HCT116 (cell line): Measurements from ENCODE around the gene TMTC1. TPM values are rescaled to one million over a fixed set of nuclear protein-coding genes. Genes with fewer than 3 reads are reported as not detected.

Experiments used
- ATAC-seq: fragments of 200-7000 bp; cut with Tn5 transposase; 2 replicates; pipeline ENCODE4 v1.9.1; 2020; ENCODE audit warnings: mild to moderate bottlenecking, moderate library complexity
- BruUV-seq: library from RNA; stranded (reverse); fragments of 400-500 nt; replicated peaks from 2 replicates; lab custom pipeline; 2021; lab: Mats Ljungman, UMichigan
- CTCF ChIA-PET: fragments of 300-600 bp; sonication (Branson Sonifier 250); formaldehyde crosslinking; loops from one replicate; lab custom pipeline; 2021; ENCODE audit warnings: antibody characterized with exemption; lab: Charles Lee
- POLR2A ChIA-PET: fragments of 300-600, 350-600 bp; sonication (Branson Sonifier 250); formaldehyde crosslinking; loops from one replicate; lab custom pipeline; 2021; ENCODE audit warnings: antibody characterized with exemption; lab: Charles Lee
- RAD21 ChIA-PET, 2 experiments: fragments of 300-600 bp; sonication (Branson Sonifier 250); formaldehyde crosslinking; loops; one replicate each; lab custom pipeline; 2023; ENCODE audit warnings: low total read pairs in 2 of 2; ENCODE audit not compliant: uncharacterized antibody in 2 of 2, unreplicated experiment in 2 of 2, low non-redundant PET in 1 of 2; lab: Charles Lee
- DNase-seq: peaks from one replicate; pipeline ENCODE4 v3.0.0-alpha.2; 2010; ENCODE audit warnings: low read depth, low spot score
- H2AFZ ChIP-seq: fragments of 200-600 bp; shearing (Covaris generic), sonication (generic); 2 replicates; pipeline ENCODE4 v1.6.1; 2017; ENCODE audit warnings: low read depth, mixed run types, mixed read lengths, antibody characterized with exemption, low read length; ENCODE audit not compliant: poor library complexity, severe bottlenecking
- H3K27ac ChIP-seq: 2 replicates; pipeline ENCODE4 v1.5.1; 2012; ENCODE audit warnings: low read depth, low read length
- H3K27me3 ChIP-seq: fragments of 200-600 bp; sonication (generic); 2 replicates; pipeline ENCODE4 v1.6.1; 2016; ENCODE audit warnings: mixed run types, low read length, mixed read lengths; ENCODE audit not compliant: insufficient read depth
- H3K36me3 ChIP-seq, 2 experiments: fragments of 200-500 bp in 1 of 2; fragments of 200-600 bp in 1 of 2; sonication (Bioruptor generic) in 1 of 2; sonication (generic) in 1 of 2; 2 replicates each; pipeline versions ENCODE4 v1.5.1 to v1.6.1; 2014 to 2016; ENCODE audit warnings: low read length in 2 of 2, inconsistent platforms in 1 of 2, mixed read lengths in 1 of 2, mixed run types in 1 of 2; ENCODE audit not compliant: insufficient read depth in 2 of 2, control insufficient read depth in 1 of 2
- H3K4me1 ChIP-seq, 2 experiments: fragments of 200-600 bp in 1 of 2; sonication (generic) in 1 of 2; 2 replicates each; pipeline versions ENCODE4 v1.5.1 to v1.6.1; 2012 to 2017; ENCODE audit warnings: low read length in 2 of 2, inconsistent platforms in 1 of 2, mild to moderate bottlenecking in 1 of 2, mixed read lengths in 1 of 2, mixed run types in 1 of 2, moderate library complexity in 1 of 2; ENCODE audit not compliant: insufficient read depth in 2 of 2, control insufficient read depth in 1 of 2
- H3K4me2 ChIP-seq: fragments of 200-600 bp; sonication (generic); 2 replicates; pipeline ENCODE4 v1.6.1; 2017; ENCODE audit warnings: mixed run types, low read length, mixed read lengths
- H3K4me3 ChIP-seq, 2 experiments: fragments of 200-600 bp in 1 of 2; sonication (generic) in 1 of 2; replicated peaks in 1 of 2; 2 replicates each; pipeline ENCODE4 v1.5.1; 2011 to 2016; ENCODE audit warnings: low read length in 2 of 2, control low read depth in 1 of 2, low read depth in 1 of 2, mild to moderate bottlenecking in 1 of 2, mixed read lengths in 1 of 2, mixed run types in 1 of 2
- H3K79me2 ChIP-seq: fragments of 200-600 bp; sonication (generic); 2 replicates; pipeline ENCODE4 v1.6.1; 2017; ENCODE audit warnings: mild to moderate bottlenecking, mixed run types, low read length, moderate library complexity, mixed read lengths; ENCODE audit not compliant: insufficient read depth
- H3K9ac ChIP-seq: fragments of 200-600 bp; sonication (generic); 2 replicates; pipeline ENCODE4 v1.6.1; 2016; ENCODE audit warnings: low read length, mixed read lengths
- H3K9me2 ChIP-seq: fragments of 200-600 bp; sonication (generic), shearing (Covaris generic); 2 replicates; pipeline ENCODE4 v1.6.1; 2017; ENCODE audit warnings: mixed run types, mild to moderate bottlenecking, moderate library complexity; ENCODE audit not compliant: insufficient read depth
- H3K9me3 ChIP-seq, 2 experiments: fragments of 200-500 bp in 1 of 2; fragments of 200-600 bp in 1 of 2; sonication (Bioruptor generic) in 1 of 2; sonication (generic) in 1 of 2; 2 replicates each; pipeline ENCODE4 v1.6.1; 2014 to 2017; ENCODE audit warnings: low read length in 2 of 2, mixed read lengths in 2 of 2, inconsistent platforms in 1 of 2, low read depth in 1 of 2, mild to moderate bottlenecking in 1 of 2, mixed run types in 1 of 2, moderate library complexity in 1 of 2; ENCODE audit not compliant: control insufficient read depth in 1 of 2, insufficient read depth in 1 of 2
- H4K20me1 ChIP-seq: fragments of 200-600 bp; sonication (generic), shearing (Covaris generic); 2 replicates; pipeline ENCODE4 v1.6.1; 2017; ENCODE audit warnings: mixed run types, mild to moderate bottlenecking, moderate library complexity; ENCODE audit not compliant: insufficient read depth
- CBX3 ChIP-seq: IDR thresholded peaks from 2 replicates; pipeline ENCODE4 v1.6.1; 2012; ENCODE audit warnings: low read depth
- EGR1 ChIP-seq: IDR thresholded peaks from 2 replicates; pipeline ENCODE4 v1.6.1; 2012; ENCODE audit warnings: low read depth
- EZH2 ChIP-seq: fragments of 200-600 bp; sonication (generic); IDR thresholded peaks from 2 replicates; pipeline ENCODE4 v1.6.1; 2017; ENCODE audit warnings: antibody characterized with exemption, mixed run types
- POLR2AphosphoS5 ChIP-seq: IDR thresholded peaks from 2 replicates; pipeline ENCODE4 v1.6.1; 2011; ENCODE audit warnings: mild to moderate bottlenecking, low read depth, low read length, moderate library complexity
- SIN3A ChIP-seq: IDR thresholded peaks from 2 replicates; pipeline ENCODE4 v1.6.1; 2012; ENCODE audit warnings: low read depth
- SP1 ChIP-seq: IDR thresholded peaks from 2 replicates; pipeline ENCODE4 v1.6.1; 2012; ENCODE audit warnings: low read depth
- TCF7L2 ChIP-seq: IDR thresholded peaks from 2 replicates; pipeline ENCODE4 v1.7.0; 2011; ENCODE audit warnings: borderline replicate concordance, inconsistent platforms; ENCODE audit not compliant: insufficient read depth, insufficient read length; ENCODE audit errors: extremely low read depth
- YY1 ChIP-seq: IDR thresholded peaks from 2 replicates; pipeline ENCODE4 v1.6.1; 2011; ENCODE audit warnings: low read length, low read depth, moderate library complexity, mild to moderate bottlenecking; ENCODE audit not compliant: insufficient replicate concordance; ENCODE audit errors: extremely low read depth
- ZNF274 ChIP-seq: fragments of 200-500 bp; sonication (Bioruptor generic); IDR thresholded peaks from 2 replicates; pipeline ENCODE4 v1.6.1; 2014; ENCODE audit warnings: mild to moderate bottlenecking, low read depth, low read length, inconsistent platforms
- intact Hi-C: fragments of 100-400 bp; cut with micrococcal nuclease; formaldehyde crosslinking; loops from 2 replicates; pipeline ENCODE4 v1.10.0; 2022
- total RNA-seq: library from RNA; stranded (reverse); gene quantifications from one replicate; pipeline ENCODE4 v1.2.1, GENCODE V29; 2021; ENCODE audit not compliant: unreplicated experiment
- TF ChIP-seq, protein P1 (sequence below): IDR thresholded peaks from 2 replicates; pipeline ENCODE4 v1.6.1; 2012; ENCODE audit warnings: low read depth
- TF ChIP-seq, protein P2 (sequence below), 3 experiments: fragments of 200-600 bp in 1 of 3; sonication (generic) in 1 of 3; IDR thresholded peaks in 2 of 3; conservative IDR thresholded peaks in 1 of 3; 2 replicates each; pipeline ENCODE4 v1.5.1; 2012 to 2017; ENCODE audit warnings: low read depth in 2 of 3, low read length in 2 of 3, antibody characterized with exemption in 1 of 3, borderline replicate concordance in 1 of 3, control low read depth in 1 of 3, mild to moderate bottlenecking in 1 of 3, mixed read lengths in 1 of 3, mixed run types in 1 of 3, moderate library complexity in 1 of 3; ENCODE audit not compliant: insufficient read depth in 1 of 3
- TF ChIP-seq, protein P3 (sequence below): IDR thresholded peaks from 2 replicates; pipeline ENCODE4 v1.6.1; 2012
- TF ChIP-seq, protein P4 (sequence below): IDR thresholded peaks from 2 replicates; pipeline ENCODE4 v1.6.1; 2011; ENCODE audit warnings: mild to moderate bottlenecking, low read length, moderate library complexity; ENCODE audit not compliant: insufficient replicate concordance; ENCODE audit errors: extremely low read depth

The TMTC1 gene
- total RNA-seq, 1 experiment from 2014 or later, result 2.0 TPM

DNA sequence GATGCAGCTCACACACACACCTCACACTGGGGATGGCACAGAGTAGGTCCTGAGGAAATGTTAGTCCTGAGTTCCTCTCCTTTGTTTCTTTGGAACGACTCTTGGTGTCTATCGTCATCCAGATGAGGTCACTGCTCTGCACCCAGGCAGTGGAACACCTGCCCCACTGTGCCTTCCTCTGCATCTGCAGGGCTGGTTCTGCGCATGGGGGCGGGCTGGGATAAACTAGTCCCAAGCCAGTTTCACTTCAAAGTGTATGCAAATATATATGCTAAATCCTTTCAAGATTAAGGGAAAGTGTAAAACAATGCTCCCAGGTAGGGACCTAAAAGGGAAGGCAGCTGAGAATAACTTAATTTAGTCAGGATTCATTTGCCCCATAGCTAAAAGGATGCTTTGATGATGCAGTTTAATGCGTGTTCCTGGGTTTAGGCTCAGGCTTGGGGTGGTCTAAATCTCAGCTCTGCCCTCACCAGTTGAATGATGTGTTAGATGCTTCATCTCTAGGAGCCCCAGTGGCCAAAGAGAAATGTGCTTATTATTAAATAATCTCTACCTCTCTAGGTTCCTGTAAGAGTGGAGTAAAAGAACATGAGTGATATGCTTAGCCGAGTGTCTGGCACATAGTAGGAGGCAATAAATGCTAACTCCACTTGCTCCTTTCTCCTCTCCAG lies 239.2 kb downstream of the TMTC1 start:
- Histone ChIP-seq H3K79me2 (no peaks in the 10 kb centered on the region), H3K27me3 (no peaks in the 10 kb centered on the region), H3K36me3 (no peaks in the 10 kb centered on the region), H3K27ac (no peak overlapping the region), H4K20me1 (no peaks in the 10 kb centered on the region), H3K9me3 (no peaks in the 10 kb centered on the region), H2AFZ (no peak overlapping the region)
- ChIA-PET POLR2A (no interaction called here), RAD21 (no interaction called here)
- BruUV-seq, result no TSS peak
- no peak for ATAC-seq
- TF ChIP-seq, protein P1, sequence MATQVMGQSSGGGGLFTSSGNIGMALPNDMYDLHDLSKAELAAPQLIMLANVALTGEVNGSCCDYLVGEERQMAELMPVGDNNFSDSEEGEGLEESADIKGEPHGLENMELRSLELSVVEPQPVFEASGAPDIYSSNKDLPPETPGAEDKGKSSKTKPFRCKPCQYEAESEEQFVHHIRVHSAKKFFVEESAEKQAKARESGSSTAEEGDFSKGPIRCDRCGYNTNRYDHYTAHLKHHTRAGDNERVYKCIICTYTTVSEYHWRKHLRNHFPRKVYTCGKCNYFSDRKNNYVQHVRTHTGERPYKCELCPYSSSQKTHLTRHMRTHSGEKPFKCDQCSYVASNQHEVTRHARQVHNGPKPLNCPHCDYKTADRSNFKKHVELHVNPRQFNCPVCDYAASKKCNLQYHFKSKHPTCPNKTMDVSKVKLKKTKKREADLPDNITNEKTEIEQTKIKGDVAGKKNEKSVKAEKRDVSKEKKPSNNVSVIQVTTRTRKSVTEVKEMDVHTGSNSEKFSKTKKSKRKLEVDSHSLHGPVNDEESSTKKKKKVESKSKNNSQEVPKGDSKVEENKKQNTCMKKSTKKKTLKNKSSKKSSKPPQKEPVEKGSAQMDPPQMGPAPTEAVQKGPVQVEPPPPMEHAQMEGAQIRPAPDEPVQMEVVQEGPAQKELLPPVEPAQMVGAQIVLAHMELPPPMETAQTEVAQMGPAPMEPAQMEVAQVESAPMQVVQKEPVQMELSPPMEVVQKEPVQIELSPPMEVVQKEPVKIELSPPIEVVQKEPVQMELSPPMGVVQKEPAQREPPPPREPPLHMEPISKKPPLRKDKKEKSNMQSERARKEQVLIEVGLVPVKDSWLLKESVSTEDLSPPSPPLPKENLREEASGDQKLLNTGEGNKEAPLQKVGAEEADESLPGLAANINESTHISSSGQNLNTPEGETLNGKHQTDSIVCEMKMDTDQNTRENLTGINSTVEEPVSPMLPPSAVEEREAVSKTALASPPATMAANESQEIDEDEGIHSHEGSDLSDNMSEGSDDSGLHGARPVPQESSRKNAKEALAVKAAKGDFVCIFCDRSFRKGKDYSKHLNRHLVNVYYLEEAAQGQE, result no peak
- no peak for TF ChIP-seq EGR1
- no peak for TF ChIP-seq POLR2AphosphoS5
- TF ChIP-seq SP1, result no peak
- no peak for TF ChIP-seq TCF7L2
- TF ChIP-seq EZH2, result no peak
- no peak for TF ChIP-seq YY1
- TF ChIP-seq, protein P2, sequence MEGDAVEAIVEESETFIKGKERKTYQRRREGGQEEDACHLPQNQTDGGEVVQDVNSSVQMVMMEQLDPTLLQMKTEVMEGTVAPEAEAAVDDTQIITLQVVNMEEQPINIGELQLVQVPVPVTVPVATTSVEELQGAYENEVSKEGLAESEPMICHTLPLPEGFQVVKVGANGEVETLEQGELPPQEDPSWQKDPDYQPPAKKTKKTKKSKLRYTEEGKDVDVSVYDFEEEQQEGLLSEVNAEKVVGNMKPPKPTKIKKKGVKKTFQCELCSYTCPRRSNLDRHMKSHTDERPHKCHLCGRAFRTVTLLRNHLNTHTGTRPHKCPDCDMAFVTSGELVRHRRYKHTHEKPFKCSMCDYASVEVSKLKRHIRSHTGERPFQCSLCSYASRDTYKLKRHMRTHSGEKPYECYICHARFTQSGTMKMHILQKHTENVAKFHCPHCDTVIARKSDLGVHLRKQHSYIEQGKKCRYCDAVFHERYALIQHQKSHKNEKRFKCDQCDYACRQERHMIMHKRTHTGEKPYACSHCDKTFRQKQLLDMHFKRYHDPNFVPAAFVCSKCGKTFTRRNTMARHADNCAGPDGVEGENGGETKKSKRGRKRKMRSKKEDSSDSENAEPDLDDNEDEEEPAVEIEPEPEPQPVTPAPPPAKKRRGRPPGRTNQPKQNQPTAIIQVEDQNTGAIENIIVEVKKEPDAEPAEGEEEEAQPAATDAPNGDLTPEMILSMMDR (IDR thresholded peaks at IDR 0.05 in 2 of 3, conservative IDR thresholded peaks at IDR 0.05 in 1 of 3; ENCODE audit: borderline replicate concordance in 1 of 3, insufficient read depth in 1 of 3, low read depth in 2 of 3, low read length in 2 of 3), result no peak
- TF ChIP-seq SIN3A, result no peak
- TF ChIP-seq, protein P3, sequence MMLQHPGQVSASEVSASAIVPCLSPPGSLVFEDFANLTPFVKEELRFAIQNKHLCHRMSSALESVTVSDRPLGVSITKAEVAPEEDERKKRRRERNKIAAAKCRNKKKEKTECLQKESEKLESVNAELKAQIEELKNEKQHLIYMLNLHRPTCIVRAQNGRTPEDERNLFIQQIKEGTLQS, result no peak
- no peak for TF ChIP-seq ZNF274
- TF ChIP-seq CBX3, result no peak
- TF ChIP-seq, protein P4, sequence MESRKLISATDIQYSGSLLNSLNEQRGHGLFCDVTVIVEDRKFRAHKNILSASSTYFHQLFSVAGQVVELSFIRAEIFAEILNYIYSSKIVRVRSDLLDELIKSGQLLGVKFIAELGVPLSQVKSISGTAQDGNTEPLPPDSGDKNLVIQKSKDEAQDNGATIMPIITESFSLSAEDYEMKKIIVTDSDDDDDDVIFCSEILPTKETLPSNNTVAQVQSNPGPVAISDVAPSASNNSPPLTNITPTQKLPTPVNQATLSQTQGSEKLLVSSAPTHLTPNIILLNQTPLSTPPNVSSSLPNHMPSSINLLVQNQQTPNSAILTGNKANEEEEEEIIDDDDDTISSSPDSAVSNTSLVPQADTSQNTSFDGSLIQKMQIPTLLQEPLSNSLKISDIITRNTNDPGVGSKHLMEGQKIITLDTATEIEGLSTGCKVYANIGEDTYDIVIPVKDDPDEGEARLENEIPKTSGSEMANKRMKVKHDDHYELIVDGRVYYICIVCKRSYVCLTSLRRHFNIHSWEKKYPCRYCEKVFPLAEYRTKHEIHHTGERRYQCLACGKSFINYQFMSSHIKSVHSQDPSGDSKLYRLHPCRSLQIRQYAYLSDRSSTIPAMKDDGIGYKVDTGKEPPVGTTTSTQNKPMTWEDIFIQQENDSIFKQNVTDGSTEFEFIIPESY, result no peak
- TF ChIP-seq, all 23 proteins: peak for 0
- Histone ChIP-seq H3K4me1 (no peaks in the 10 kb centered on the region), H3K4me2 (no peak overlapping the region), H3K4me3 (no peak overlapping the region), H3K9me2 (no peaks in the 10 kb centered on the region), H3K9ac (no peak overlapping the region)
- intact Hi-C loops, result no loop called here
- CTCF ChIA-PET, result interaction anchor here (0.6 kb wide), 1 partner anchor 116 kb away, joined by 3 read pairs; no protein-coding TSS in a partner anchor
- no peak for DNase-seq
